ENCODE data around the gene CD22.
A peak's percentile ranks its signal among the peaks of the same experiment; 100 is the strongest.
"Not testable (repeated sequence)": the region's sequence is repeated elsewhere in the genome, so short reads cannot be mapped to it uniquely, and the experiment has no call there.

The CD22 gene

GRCh38 chr19:35345671-35346111 lies 16.7 kb downstream of the CD22 start:
- no peak for DNase-seq

GRCh38 chr19:35346193-35347052 lies 17.4 kb downstream of the CD22 start:
- DNase-seq: peak; percentile 78

DNA sequence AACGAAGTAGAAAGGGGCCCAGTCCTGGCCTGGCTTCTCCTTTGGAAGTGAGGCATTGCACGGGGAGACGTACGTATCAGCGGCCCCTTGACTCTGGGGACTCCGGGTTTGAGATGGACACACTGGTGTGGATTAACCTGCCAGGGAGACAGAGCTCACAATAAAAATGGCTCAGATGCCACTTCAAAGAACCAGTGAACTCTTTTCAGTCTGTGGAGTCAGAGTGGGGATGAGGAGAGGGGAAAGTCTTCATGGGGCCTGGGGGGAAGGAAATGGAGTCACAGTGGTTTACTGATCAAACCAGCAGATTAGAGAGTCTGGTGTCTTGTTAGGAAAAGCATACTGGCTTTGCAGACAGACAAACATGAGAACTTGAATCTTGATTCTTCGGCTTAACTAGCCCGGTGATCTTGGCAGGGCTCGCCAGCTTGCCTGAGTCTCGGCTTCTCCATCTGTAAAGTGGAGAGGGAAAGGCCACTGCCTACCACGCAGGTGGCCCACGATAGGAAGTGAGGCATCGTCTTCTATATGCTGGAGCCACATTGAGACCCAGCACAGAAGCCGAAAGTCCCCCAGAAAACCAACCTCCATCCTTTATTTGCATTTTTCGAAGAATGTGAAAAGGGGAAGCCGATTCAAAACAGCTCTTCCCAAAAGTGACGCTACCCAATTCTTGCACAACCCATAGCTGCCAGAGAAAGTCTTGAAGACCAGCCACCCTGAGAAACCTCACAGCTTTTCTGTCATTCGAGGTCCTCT lies 18.4 kb downstream of the CD22 start, which contains the start of gene FFAR1:
TSS of gene FFAR1 (plus strand) at position 732 of the 759 bp plus-strand sequence. CDS start 3,650 bp downstream, outside the sequence.
- DNase-seq: peak; percentile 71

DNA sequence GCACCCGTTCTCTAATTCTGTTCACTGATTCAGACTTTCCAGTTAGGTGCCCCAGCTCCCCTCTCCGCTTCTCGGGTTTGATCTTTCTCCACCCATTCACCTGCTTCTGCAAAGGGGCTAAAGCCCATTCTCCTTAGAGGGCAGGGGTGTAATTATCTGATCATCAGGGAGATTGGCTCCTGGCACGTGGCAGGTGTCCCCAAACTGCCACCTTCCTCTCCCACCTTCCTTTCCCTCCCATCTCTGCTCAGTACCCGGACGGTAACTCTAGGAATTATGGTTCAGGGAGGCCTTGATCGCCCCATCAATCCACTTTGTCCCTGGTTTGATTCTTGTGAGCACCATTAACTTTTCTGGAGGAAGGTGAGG lies 18.9 kb downstream of the CD22 start:
- no peak for DNase-seq

DNA sequence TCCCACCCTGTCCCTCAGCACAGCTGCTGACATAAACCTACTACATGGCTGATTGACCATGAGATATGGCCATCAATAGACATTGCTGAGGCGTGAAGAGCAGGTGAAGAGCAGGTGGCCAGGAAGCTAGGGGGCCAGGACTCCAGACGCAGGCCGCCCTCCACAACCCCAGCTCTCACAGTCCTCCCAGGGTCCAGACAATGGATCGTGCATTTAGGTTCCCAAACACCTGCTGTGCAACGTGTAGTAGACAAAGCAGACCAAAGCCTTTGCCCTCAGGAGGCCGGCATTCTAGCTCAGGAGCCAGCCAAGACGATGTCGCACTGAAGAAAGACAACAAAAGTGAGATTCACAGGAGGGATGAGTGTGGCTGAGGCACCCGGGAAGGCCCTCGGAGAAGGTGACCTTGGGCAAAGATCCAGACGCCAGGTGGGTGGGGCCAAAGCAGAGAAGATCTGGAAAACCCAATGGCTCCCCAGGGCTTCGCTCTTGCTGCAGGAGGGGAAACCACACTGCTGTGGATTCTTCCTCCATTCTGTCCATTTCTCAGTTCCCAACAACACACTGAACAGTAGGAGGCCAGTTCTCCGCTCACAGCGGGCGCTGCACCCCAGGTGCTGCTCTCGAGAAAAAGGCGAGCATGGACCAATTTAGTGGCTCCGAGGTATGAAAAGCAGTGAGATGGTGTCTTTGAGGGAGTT lies 20.1 kb downstream of the CD22 start:
- DNase-seq: no peak

DNA sequence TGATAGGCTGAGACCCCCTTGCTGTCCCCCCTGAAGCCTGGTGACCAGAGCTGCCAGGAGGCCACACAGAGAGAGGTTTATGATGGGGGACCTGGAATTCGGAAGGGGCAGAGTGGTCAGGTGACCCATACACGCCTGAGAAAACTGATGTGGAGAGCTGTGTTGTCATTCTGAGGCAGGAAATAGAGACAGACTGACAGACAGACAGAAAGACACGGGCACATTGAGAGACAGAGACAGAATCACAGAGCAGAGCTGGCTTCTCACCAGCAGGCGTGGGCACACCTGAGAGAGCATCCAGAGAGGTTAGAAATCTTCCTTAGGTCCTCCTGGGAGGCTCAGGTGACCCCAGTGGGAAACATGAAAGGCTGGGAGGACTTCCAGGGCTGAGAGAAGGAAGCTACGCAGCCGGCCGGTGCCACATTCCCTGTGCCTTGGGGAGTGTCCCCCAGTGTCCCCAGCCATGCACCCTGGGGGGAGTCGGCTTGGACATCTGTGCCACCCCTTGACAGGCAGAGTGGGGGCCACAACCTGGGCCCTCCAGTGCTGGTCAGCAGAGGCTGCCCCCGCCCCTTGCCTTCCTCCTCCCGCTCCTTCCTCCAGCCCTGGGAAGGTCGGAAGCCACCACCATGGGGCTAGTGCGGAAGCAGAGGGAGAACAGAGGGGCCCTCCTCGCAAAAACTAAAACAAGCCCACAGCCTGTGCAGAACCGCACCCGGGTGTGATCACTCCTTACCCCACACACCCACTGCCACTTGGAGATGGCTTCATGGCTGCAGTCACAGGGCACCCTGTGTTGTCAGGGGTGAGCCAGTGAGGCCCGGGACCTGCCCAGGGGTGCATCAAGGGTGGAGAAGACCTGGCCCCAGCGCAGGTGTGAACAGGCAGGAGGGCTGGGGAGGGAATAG lies 20.9 kb downstream of the CD22 start:
- no peak for DNase-seq

DNA sequence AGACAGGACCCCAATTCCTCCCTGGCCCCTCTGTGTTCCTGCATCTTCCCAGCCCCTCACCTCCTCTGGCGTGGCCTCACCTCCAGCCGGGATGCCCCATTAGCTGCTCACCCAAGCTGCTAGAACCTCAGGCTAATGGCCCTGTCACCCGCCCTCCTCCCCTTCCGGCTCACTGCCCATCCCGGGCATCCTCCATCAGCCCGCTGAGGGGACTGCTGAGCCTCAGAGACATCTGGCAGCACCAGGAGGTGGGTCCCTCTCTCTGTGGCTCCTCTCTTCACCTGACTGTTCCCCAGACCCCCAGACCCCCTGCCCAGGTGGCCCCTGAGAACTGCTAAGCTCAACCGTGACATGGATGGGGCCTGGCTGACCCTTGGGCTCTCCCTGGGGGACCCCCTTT lies 21.6 kb downstream of the CD22 start:
- no peak for DNase-seq

- no peak for DNase-seq
Observed at GRCh38 chr19:35351411-35352176, 22.6 kb downstream of the CD22 start.

GRCh38 chr19:35352177-35352447 lies 23.1 kb downstream of the CD22 start:
- no peak for DNase-seq

GRCh38 chr19:35352448-35353304 lies 23.7 kb downstream of the CD22 start:
- DNase-seq: peak; percentile 67

GRCh38 chr19:35353635-35354034 lies 24.6 kb downstream of the CD22 start:
- no peak for DNase-seq

DNA sequence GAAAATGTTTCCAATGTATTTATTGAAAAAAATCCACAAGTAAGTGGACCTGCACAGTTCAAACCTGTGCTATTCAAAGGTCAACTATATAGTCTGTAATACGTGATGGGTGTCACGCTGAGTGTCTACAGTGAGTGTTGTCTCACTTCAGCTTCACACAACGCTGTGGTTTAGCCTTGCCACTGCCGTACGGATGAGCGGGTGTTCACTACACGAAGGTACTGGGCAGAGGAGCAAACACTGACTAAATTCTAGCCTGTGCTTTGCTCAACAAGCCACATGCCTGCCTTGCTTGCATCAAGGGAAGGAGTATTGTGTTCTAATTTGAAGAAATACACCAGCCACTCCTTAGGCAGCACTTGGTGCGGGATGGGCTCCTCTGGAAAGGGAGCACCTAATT lies 25.9 kb downstream of the CD22 start:
- no peak for DNase-seq

- DNase-seq: no peak
Observed at GRCh38 chr19:35355791-35356460, 26.9 kb downstream of the CD22 start.

- no peak for DNase-seq
Observed at GRCh38 chr19:35357867-35358573, 29.0 kb downstream of the CD22 start, which contains the start of gene FFAR3. Gene FFAR3 (plus strand): TSS chr19:35358460. CDS start chr19:35358891, 431 bp downstream.

GRCh38 chr19:35358834-35359233 lies 29.8 kb downstream of the CD22 start:
- not testable (repeated sequence) for DNase-seq

DNA sequence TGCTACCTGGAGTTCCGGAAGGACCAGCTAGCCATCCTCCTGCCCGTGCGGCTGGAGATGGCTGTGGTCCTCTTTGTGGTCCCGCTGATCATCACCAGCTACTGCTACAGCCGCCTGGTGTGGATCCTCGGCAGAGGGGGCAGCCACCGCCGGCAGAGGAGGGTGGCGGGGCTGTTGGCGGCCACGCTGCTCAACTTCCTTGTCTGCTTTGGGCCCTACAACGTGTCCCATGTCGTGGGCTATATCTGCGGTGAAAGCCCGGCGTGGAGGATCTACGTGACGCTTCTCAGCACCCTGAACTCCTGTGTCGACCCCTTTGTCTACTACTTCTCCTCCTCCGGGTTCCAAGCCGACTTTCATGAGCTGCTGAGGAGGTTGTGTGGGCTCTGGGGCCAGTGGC lies 30.4 kb downstream of the CD22 start:
- DNase-seq: not testable (repeated sequence)

GRCh38 chr19:35360081-35360480 lies 31.1 kb downstream of the CD22 start:
- DNase-seq: not testable (repeated sequence)

DNA sequence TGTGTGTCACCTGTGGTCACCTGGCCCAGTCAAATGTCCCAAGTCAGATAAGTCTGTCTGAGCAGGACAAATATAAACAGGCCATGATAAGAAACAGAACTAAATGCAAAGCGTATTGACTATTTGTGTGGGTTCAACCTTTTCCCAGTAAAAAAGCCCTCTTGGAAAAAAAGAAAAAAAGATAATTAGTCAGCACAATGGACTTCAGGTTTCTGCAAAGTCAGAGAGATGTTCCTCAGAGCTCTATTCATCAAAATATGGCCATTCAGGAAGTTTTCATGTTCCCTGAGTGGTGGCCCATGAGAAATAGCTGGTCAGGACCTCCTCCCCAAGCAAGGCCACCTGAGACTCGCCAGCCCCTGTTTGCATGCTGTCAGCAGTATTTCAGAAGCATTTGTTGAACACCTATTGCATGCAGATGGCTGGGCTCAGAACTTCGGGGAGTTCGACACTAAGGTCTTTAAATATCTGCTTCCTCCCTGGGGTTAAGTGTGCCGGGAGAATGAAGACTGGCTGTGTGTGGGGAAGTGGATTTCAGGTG lies 32.0 kb downstream of the CD22 start:
- no peak for DNase-seq
